Measurements from ENCODE around the gene BPIFB6. TPM values are rescaled to one million over a fixed set of nuclear protein-coding genes. Genes with fewer than 3 reads are reported as not detected.

Gene BPIFB6
- polyA plus RNA-seq, 2 of the 4 experiments (the other 2 are of a cell fraction), result not detected

GRCh38 chr20:33091147-33091546 is 59.7 kb downstream of the BPIFB6 start:
- CTCF ChIA-PET, result interaction anchor here (0.8 to 1.6 kb wide), 5 partner anchors 10 to 210 kb away, joined by 3 to 7 read pairs (median 3); no protein-coding TSS in a partner anchor

GRCh38 chr20:33091693-33092092 is 60.2 kb downstream of the BPIFB6 start:
- no peaks in the 10 kb centered on the region for H3K9me3 ChIP-seq
- ATAC-seq (no peak), FAIRE-seq (no peak), DNase-seq (ENCODE audit: low read depth in 1 of 2, low spot score in 1 of 2) (no peak)
- 40% methylated on average over 3 of the region's 3 CpGs for WGBS (ENCODE audit: missing lambda C conversion rate)
- TF ChIP-seq HEYL (CRISPR knock-in tag; IDR thresholded peaks at IDR 0.05), result no peak
- TF ChIP-seq ZSCAN20 (CRISPR knock-in tag; IDR thresholded peaks at IDR 0.05), result no peak
- TF ChIP-seq SREBF2 (IDR thresholded peaks at IDR 0.05), result no peak
- TF ChIP-seq ZFP36 (IDR thresholded peaks at IDR 0.05; ENCODE audit: borderline replicate concordance, partially characterized antibody), result peak; percentile 58
- no peak for TF ChIP-seq TP53 (CRISPR knock-in tag; IDR thresholded peaks at IDR 0.05)
- no peak for TF ChIP-seq CHD4 (IDR thresholded peaks at IDR 0.05; ENCODE audit: borderline replicate concordance)
- no peak for TF ChIP-seq MAX (IDR thresholded peaks at IDR 0.05)
- no peak overlapping the region for H3K27ac ChIP-seq
- no peak overlapping the region for H3K4me3 ChIP-seq
- ChIA-PET POLR2A (no interaction called here), CTCF (no interaction called here)
- no peaks in the 10 kb centered on the region for H3K4me1 ChIP-seq
- no peak overlapping the region for H3K4me2 ChIP-seq

More at GRCh38 chr20:33091147-33091546, 59.7 kb downstream of the BPIFB6 start:
- H3K27ac ChIP-seq, result no peak overlapping the region
- POLR2A ChIA-PET, result no interaction called here
- 22% methylated on average over 3 of the region's 3 CpGs for WGBS (ENCODE audit: missing lambda C conversion rate)
- DNase-seq (ENCODE audit: low read depth in 1 of 2, low spot score in 1 of 2), result no peak
- H3K4me2 ChIP-seq, result no peak overlapping the region
- H3K4me1 ChIP-seq, result no peaks in the 10 kb centered on the region
- no peak for FAIRE-seq
- TF ChIP-seq MYC (IDR thresholded peaks at IDR 0.05; ENCODE audit: borderline replicate concordance, low read length), result no peak
- TF ChIP-seq HDAC2 (IDR thresholded peaks at IDR 0.05), result no peak
- no peak for TF ChIP-seq JUNB (IDR thresholded peaks at IDR 0.05)
- no peak for TF ChIP-seq MAZ (IDR thresholded peaks at IDR 0.05; ENCODE audit: borderline replicate concordance, low read depth, low read length)
- TF ChIP-seq MAFK (IDR thresholded peaks at IDR 0.05; ENCODE audit: partially characterized antibody), result no peak
- no peak for TF ChIP-seq GATA3 (IDR thresholded peaks at IDR 0.05; ENCODE audit: borderline replicate concordance)
- no peak for TF ChIP-seq HOXA7 (CRISPR knock-in tag; IDR thresholded peaks at IDR 0.05)
- no peak for TF ChIP-seq BHLHE40 (IDR thresholded peaks at IDR 0.05; ENCODE audit: low read depth, low read length)
- no peak for TF ChIP-seq ZNF302 (CRISPR knock-in tag; IDR thresholded peaks at IDR 0.05)
- no peak for TF ChIP-seq TP53 (CRISPR knock-in tag; IDR thresholded peaks at IDR 0.05)
- no peak for TF ChIP-seq PHF8 (IDR thresholded peaks at IDR 0.05; ENCODE audit: borderline replicate concordance, low read depth)
- TF ChIP-seq EHF (CRISPR knock-in tag; IDR thresholded peaks at IDR 0.05), result no peak
- TF ChIP-seq ZFP36 (IDR thresholded peaks at IDR 0.05; ENCODE audit: borderline replicate concordance, partially characterized antibody), result no peak
- TF ChIP-seq FOSL2 (IDR thresholded peaks at IDR 0.05), result no peak
- TF ChIP-seq FOSL2 (CRISPR knock-in tag; IDR thresholded peaks at IDR 0.05), result no peak
- no peak for TF ChIP-seq CBX2 (IDR thresholded peaks at IDR 0.05; ENCODE audit: borderline replicate concordance, low read depth)
- no peak for TF ChIP-seq JUN (IDR thresholded peaks at IDR 0.05)
- TF ChIP-seq RARB (CRISPR knock-in tag; IDR thresholded peaks at IDR 0.05), result no peak
- TF ChIP-seq ZC3H11A (IDR thresholded peaks at IDR 0.05), result no peak
- ATAC-seq, result no peak
- no peaks in the 10 kb centered on the region for H3K9me3 ChIP-seq
- no peak overlapping the region for H3K4me3 ChIP-seq

- no peak overlapping the region for H3K4me3 ChIP-seq
- WGBS (ENCODE audit: missing lambda C conversion rate), result 32% methylated on average over 2 of the region's 3 CpGs
- H3K27ac ChIP-seq, result no peak overlapping the region
- DNase-seq (ENCODE audit: low read depth in 1 of 2, low spot score in 1 of 2) (peak in 1 of 2 experiments; percentile 16), FAIRE-seq (no peak), ATAC-seq (no peak)
- CTCF ChIA-PET, result no interaction called here
- H3K4me1 ChIP-seq, result no peaks in the 10 kb centered on the region
- POLR2A ChIA-PET, result no interaction called here
- H3K4me2 ChIP-seq, result no peak overlapping the region
- no peaks in the 10 kb centered on the region for H3K9me3 ChIP-seq
- TF ChIP-seq HOXB5 (CRISPR knock-in tag; IDR thresholded peaks at IDR 0.05) (no peak), HDAC2 (IDR thresholded peaks at IDR 0.05) (no peak), POLR2A (IDR thresholded peaks at IDR 0.05; ENCODE audit: low read length) (no peak), ZC3H11A (IDR thresholded peaks at IDR 0.05) (no peak), PHF8 (IDR thresholded peaks at IDR 0.05; ENCODE audit: borderline replicate concordance, low read depth) (no peak), REST (IDR thresholded peaks at IDR 0.05) (no peak), HOXB13 (CRISPR knock-in tag; IDR thresholded peaks at IDR 0.05; ENCODE audit: low read depth) (no peak), ATOH8 (CRISPR knock-in tag; IDR thresholded peaks at IDR 0.05; ENCODE audit: low read depth) (no peak), BCL3 (IDR thresholded peaks at IDR 0.05) (no peak), SREBF2 (IDR thresholded peaks at IDR 0.05) (no peak), HEYL (CRISPR knock-in tag; IDR thresholded peaks at IDR 0.05) (no peak), E2F6 (IDR thresholded peaks at IDR 0.05; ENCODE audit: borderline replicate concordance, low read depth) (no peak)
Measured at GRCh38 chr20:33092361-33092760, 60.9 kb downstream of the BPIFB6 start.

Measured in A549 (cell line).